ENCODE data around the gene DEPDC4. TPM values are rescaled to one million over a fixed set of nuclear protein-coding genes. Genes with fewer than 3 reads are reported as not detected.
A peak's percentile ranks its signal among the peaks of the same experiment; 100 is the strongest.
"Not testable (repeated sequence)": the region's sequence is repeated elsewhere in the genome, so short reads cannot be mapped to it uniquely, and the experiment has no call there.

The DEPDC4 gene
- total and polyA plus RNA-seq, 2 of the 13 experiments (the other 11 are each of a cell fraction or from before 2014, with no cell fraction given): 2.2 to 5.7 TPM

DNA sequence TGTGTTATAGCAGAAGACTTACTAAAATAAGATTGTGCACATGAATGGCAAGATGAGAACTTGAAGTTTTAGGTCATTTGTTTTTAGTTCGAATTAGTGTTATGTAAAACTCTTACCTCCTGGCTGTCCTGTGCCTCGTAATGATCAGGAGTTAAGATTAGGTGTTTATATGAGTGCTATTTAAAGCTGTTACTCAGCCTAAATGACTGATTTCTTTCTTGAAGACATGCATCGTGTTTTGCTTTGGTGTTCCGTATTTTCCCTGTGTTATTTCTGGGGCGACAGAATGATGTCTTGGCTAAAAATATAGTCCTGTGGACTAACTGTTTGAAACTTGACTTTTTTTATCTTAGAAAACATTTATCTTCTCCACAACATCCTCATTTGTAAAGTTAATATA is 22.2 kb upstream of the DEPDC4 start (continued):
- TF ChIP-seq ZMYM3 (CRISPR knock-in tag; IDR thresholded peaks at IDR 0.05) (no peak), AGO2 (optimal IDR thresholded peaks at IDR 0.05; ENCODE audit: low read depth, low read length) (no peak), ZSCAN29 (CRISPR knock-in tag; conservative IDR thresholded peaks at IDR 0.05) (no peak)
- TF ChIP-seq, protein P1, sequence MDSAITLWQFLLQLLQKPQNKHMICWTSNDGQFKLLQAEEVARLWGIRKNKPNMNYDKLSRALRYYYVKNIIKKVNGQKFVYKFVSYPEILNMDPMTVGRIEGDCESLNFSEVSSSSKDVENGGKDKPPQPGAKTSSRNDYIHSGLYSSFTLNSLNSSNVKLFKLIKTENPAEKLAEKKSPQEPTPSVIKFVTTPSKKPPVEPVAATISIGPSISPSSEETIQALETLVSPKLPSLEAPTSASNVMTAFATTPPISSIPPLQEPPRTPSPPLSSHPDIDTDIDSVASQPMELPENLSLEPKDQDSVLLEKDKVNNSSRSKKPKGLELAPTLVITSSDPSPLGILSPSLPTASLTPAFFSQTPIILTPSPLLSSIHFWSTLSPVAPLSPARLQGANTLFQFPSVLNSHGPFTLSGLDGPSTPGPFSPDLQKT (CRISPR knock-in tag; IDR thresholded peaks at IDR 0.05; ENCODE audit: borderline replicate concordance): no peak

DNA sequence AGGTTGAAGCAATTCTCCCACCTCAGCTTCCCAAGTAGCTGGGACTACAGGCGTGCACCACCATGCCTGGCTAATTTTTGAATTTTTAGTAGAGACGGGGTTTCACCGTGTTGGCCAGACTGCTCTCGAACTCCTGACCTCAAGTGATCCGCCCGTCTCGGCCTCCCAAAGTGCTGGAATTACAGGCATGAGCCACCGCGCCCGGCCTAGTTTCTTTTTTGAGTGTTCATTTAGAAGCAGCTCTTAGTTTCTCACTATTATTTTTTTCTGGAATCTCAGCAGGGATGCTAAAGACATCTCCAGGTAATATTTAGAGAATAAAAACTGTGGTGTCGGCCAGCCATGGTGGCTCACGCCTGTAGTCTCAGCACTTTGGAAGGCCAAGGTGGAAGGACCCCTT is 17.7 kb upstream of the DEPDC4 start:
- CTCF ChIA-PET (ENCODE audit: low intra/inter-chr PET ratio, low total read pairs); H3K4me1 ChIP-seq (ENCODE audit: insufficient read depth, low read length); intact Hi-C loops (cut with micrococcal nuclease; ENCODE audit: unreplicated experiment); ATAC-seq; BruUV-seq (replicated peaks); FAIRE-seq; H3K9ac ChIP-seq (ENCODE audit: insufficient read depth, low read depth, low read length); DNase-seq (ENCODE audit: low spot score); H3K9me3 ChIP-seq (ENCODE audit: low read length); POLR2A ChIA-PET; H3K27ac ChIP-seq (ENCODE audit: extremely low read length, insufficient read depth, low read length); H3K4me2 ChIP-seq (ENCODE audit: low read depth, low read length); H3K27me3 ChIP-seq (ENCODE audit: control insufficient read depth in 1 of 2, insufficient read depth in 2 of 2, low read length in 2 of 2); H2AFZ ChIP-seq (ENCODE audit: low read length); H3K4me3 ChIP-seq (replicated peaks in 1 of 3; ENCODE audit: insufficient read depth in 1 of 3, low read depth in 2 of 3, low read length in 3 of 3); in situ Hi-C loops (cut with HindIII; ENCODE audit: extremely low pct_ligation_motif_present, low pct_unique_long_range_greater_than_20kb); H4K20me1 ChIP-seq (ENCODE audit: insufficient read depth, low read length): not testable (repeated sequence)
- H3K79me2 ChIP-seq (ENCODE audit: insufficient read depth, low read length): peaks cover 21% of the 10 kb centered on the region
- peaks cover 5 to 15% of the 10 kb centered on the region in 2 experiments; a peak in 3 of 5 replicates for H3K36me3 ChIP-seq (replicated peaks in 1 of 2; ENCODE audit: control insufficient read depth in 1 of 2, insufficient read depth in 2 of 2, low read length in 2 of 2)
- 96% methylated on average over 12 of the region's 12 CpGs for WGBS (ENCODE audit: low lambda C conversion rate)

GRCh38 chr12:100279607-100280244 is 12.8 kb upstream of the DEPDC4 start:
- no peak overlapping the region for H3K4me3 ChIP-seq (replicated peaks in 1 of 3; ENCODE audit: insufficient read depth in 1 of 3, low read depth in 2 of 3, low read length in 3 of 3)
- ChIA-PET CTCF (ENCODE audit: low intra/inter-chr PET ratio, low total read pairs) (no interaction called here), POLR2A (interaction anchor here (1.3 kb wide), 1 partner anchor 13 kb away, joined by 7 read pairs; the partner anchor contains the start of genes DEPDC4 and SCYL2)
- DNase-seq (ENCODE audit: low spot score): peak; percentile 22
- FAIRE-seq: peak; percentile 56
- no peak overlapping the region for H2AFZ ChIP-seq (ENCODE audit: low read length)
- peak overlapping the region; percentile 28 for H3K4me2 ChIP-seq (ENCODE audit: low read depth, low read length)
- peaks cover 56% of the 10 kb centered on the region for H3K79me2 ChIP-seq (ENCODE audit: insufficient read depth, low read length)
- no TSS peak for BruUV-seq (replicated peaks)
- H3K9ac ChIP-seq (ENCODE audit: insufficient read depth, low read depth, low read length): no peak overlapping the region
- peaks cover 8% of the 10 kb centered on the region; the same call in 1 of the 2 replicates for H4K20me1 ChIP-seq (ENCODE audit: insufficient read depth, low read length)
- in situ Hi-C loops (cut with HindIII; ENCODE audit: extremely low pct_ligation_motif_present, low pct_unique_long_range_greater_than_20kb): no loop called here
- 57% methylated on average over 1 of the region's 1 CpG for WGBS (ENCODE audit: low lambda C conversion rate)
- no peaks in the 10 kb centered on the region for H3K9me3 ChIP-seq (ENCODE audit: low read length)
- H3K27me3 ChIP-seq (ENCODE audit: control insufficient read depth in 1 of 2, insufficient read depth in 2 of 2, low read length in 2 of 2): no peaks in the 10 kb centered on the region
- H3K4me1 ChIP-seq (ENCODE audit: insufficient read depth, low read length): peaks cover 17% of the 10 kb centered on the region
- ATAC-seq: peak; percentile 85
- peak overlapping the region; percentile 9 for H3K27ac ChIP-seq (ENCODE audit: extremely low read length, insufficient read depth, low read length)
- peaks cover 5 to 17% of the 10 kb centered on the region in 2 experiments; a peak in 3 of 5 replicates for H3K36me3 ChIP-seq (replicated peaks in 1 of 2; ENCODE audit: control insufficient read depth in 1 of 2, insufficient read depth in 2 of 2, low read length in 2 of 2)
- intact Hi-C loops (cut with micrococcal nuclease; ENCODE audit: unreplicated experiment): loop anchor here (2.0 kb wide), 1 partner anchor 45 kb away; no protein-coding TSS in a partner anchor
- no peak for TF ChIP-seq CSRNP1 (CRISPR knock-in tag; IDR thresholded peaks at IDR 0.05)
- no peak for TF ChIP-seq U2AF2 (IDR thresholded peaks at IDR 0.05; ENCODE audit: low read depth, low read length)
- TF ChIP-seq PPARG (CRISPR knock-in tag; conservative IDR thresholded peaks at IDR 0.05): no peak
- no peak for TF ChIP-seq ZMAT3 (CRISPR knock-in tag; conservative IDR thresholded peaks at IDR 0.05)
- no peak for TF ChIP-seq ZNF234 (CRISPR knock-in tag; conservative IDR thresholded peaks at IDR 0.05)
- no peak for TF ChIP-seq EZH2 (conservative IDR thresholded peaks at IDR 0.05; ENCODE audit: low read depth, low read length)
- no peak for TF ChIP-seq WIZ (CRISPR knock-in tag; IDR thresholded peaks at IDR 0.05)
- TF ChIP-seq SP1 (IDR thresholded peaks at IDR 0.05): no peak
- no peak for TF ChIP-seq SP1 (CRISPR knock-in tag; IDR thresholded peaks at IDR 0.05)
